Cardiac muscle cell (in vitro differentiated cells and primary cell): ENCODE data around the gene ZFR2. TPM values are rescaled to one million over a fixed set of nuclear protein-coding genes. Genes with fewer than 3 reads are reported as not detected.

Source experiments
- DNase-seq, 2 donors: peaks; one replicate each; pipeline versions ENCODE4 v3.0.0 to v3.0.0-alpha.2; 2010 to 2017; ENCODE audit warnings: low read depth in 1 of 2, low spot score in 1 of 2
- H3K27ac ChIP-seq: fragments of 200-600 bp; sonication (generic); 2 replicates; pipeline ENCODE4 v1.5.1; 2016
- H3K27me3 ChIP-seq: fragments of 200-600 bp; sonication (generic); 2 replicates; pipeline ENCODE4 v1.6.0; 2016; ENCODE audit warnings: control low read depth
- H3K36me3 ChIP-seq: fragments of 200-600 bp; sonication (generic); 2 replicates; pipeline ENCODE4 v1.5.1; 2016; ENCODE audit warnings: control low read depth
- H3K4me1 ChIP-seq: fragments of 200-600 bp; sonication (generic); 2 replicates; pipeline ENCODE4 v1.8.1; 2017; ENCODE audit warnings: low read depth, mild to moderate bottlenecking, mixed run types
- H3K4me3 ChIP-seq: fragments of 200-600 bp; sonication (generic); 2 replicates; pipeline ENCODE4 v1.5.1; 2016; ENCODE audit warnings: mild to moderate bottlenecking
- H3K9me3 ChIP-seq: fragments of 200-600 bp; sonication (generic); 2 replicates; pipeline ENCODE4 v1.5.1; 2017; ENCODE audit warnings: low read depth, mild to moderate bottlenecking, control low read depth
- CTCF ChIP-seq: IDR thresholded peaks from 2 replicates; pipeline ENCODE4 v1.5.1; 2012; ENCODE audit warnings: low read depth, mild to moderate bottlenecking, low read length
- polyA plus RNA-seq: library from polyadenylated mRNA; unstranded; fragments of >200 nt; fragmentation: Nextera tagmentation; extraction: Ambion mirVana; gene quantifications from 2 replicates; pipeline ENCODE4 v1.2.1, GENCODE V29; 2016
- total RNA-seq: library from RNA; depleted of rRNA; stranded (reverse); fragments of >200 nt; gene quantifications from 2 replicates; pipeline ENCODE4 v1.2.3, GENCODE V29; 2016

Gene ZFR2
- total and polyA plus RNA-seq, 2 experiments from 2014 or later, result 18.8 to 44.7 TPM

GRCh38 chr19:3857449-3858003 lies 11.3 kb downstream of the ZFR2 start:
- Histone ChIP-seq H3K27me3 (no peaks in the 10 kb centered on the region), H3K27ac (no peak overlapping the region), H3K4me3 (no peak overlapping the region), H3K4me1 (no peaks in the 10 kb centered on the region), H3K36me3 (no peaks in the 10 kb centered on the region), H3K9me3 (no peaks in the 10 kb centered on the region)
- peak in 1 of 2 donors; percentile 31 for DNase-seq
- no peak for TF ChIP-seq CTCF

GRCh38 chr19:3855320-3855719 lies 13.5 kb downstream of the ZFR2 start:
- H3K27me3 ChIP-seq, result no peaks in the 10 kb centered on the region
- H3K4me3 ChIP-seq, result no peak overlapping the region
- no peaks in the 10 kb centered on the region for H3K9me3 ChIP-seq
- no peak for TF ChIP-seq CTCF
- DNase-seq, result no peak
- no peaks in the 10 kb centered on the region for H3K36me3 ChIP-seq
- H3K4me1 ChIP-seq, result no peaks in the 10 kb centered on the region
- H3K27ac ChIP-seq, result no peak overlapping the region

- DNase-seq, result peak in 1 of 2 donors; percentile 84
- Histone ChIP-seq H3K36me3 (no peaks in the 10 kb centered on the region), H3K4me1 (no peaks in the 10 kb centered on the region), H3K27me3 (no peaks in the 10 kb centered on the region), H3K27ac (no peak overlapping the region), H3K9me3 (no peaks in the 10 kb centered on the region), H3K4me3 (no peak overlapping the region)
- TF ChIP-seq CTCF, result peak; percentile 37
These were observed 16.1 kb downstream of the ZFR2 start for GRCh38 chr19:3852614-3853254.

GRCh38 chr19:3852177-3852511 lies 16.7 kb downstream of the ZFR2 start:
- no peaks in the 10 kb centered on the region for H3K9me3 ChIP-seq
- H3K4me3 ChIP-seq, result no peak overlapping the region
- H3K4me1 ChIP-seq, result no peaks in the 10 kb centered on the region
- TF ChIP-seq CTCF, result no peak
- H3K36me3 ChIP-seq, result no peaks in the 10 kb centered on the region
- no peak for DNase-seq
- no peaks in the 10 kb centered on the region for H3K27me3 ChIP-seq
- no peak overlapping the region for H3K27ac ChIP-seq

- Histone ChIP-seq H3K27ac (no peak overlapping the region), H3K9me3 (no peaks in the 10 kb centered on the region), H3K36me3 (no peaks in the 10 kb centered on the region), H3K27me3 (no peaks in the 10 kb centered on the region), H3K4me1 (no peaks in the 10 kb centered on the region), H3K4me3 (no peak overlapping the region)
- TF ChIP-seq CTCF, result no peak
- no peak for DNase-seq
These were observed 17.3 kb downstream of the ZFR2 start for GRCh38 chr19:3851254-3852176.
